Spleen (tissue), 11 donors: ENCODE results near the gene INF2. TPM values are rescaled to one million over a fixed set of nuclear protein-coding genes. Genes with fewer than 3 reads are reported as not detected.

ENCODE experiments used
- DNase-seq: peaks from one replicate; pipeline ENCODE4 v3.0.0-alpha.2; 2020
- H3K27ac ChIP-seq, 8 donors: fragments of 200-600 bp; sonication (generic) in 7 of 8; 1 replicate in 4 of 8; 2 replicates in 4 of 8; pipeline versions ENCODE4 v1.5.0 to v1.8.0; 2016 to 2021; ENCODE audit warnings: inconsistent platforms in 4 of 8, mild to moderate bottlenecking in 4 of 8, moderate library complexity in 1 of 8
- H3K27me3 ChIP-seq, 7 donors: fragments of 200-600 bp; sonication (generic) in 6 of 7; replicated peaks in 1 of 7; 1 replicate in 4 of 7; 2 replicates in 3 of 7; pipeline versions ENCODE4 v1.5.0 to v1.8.0; 2016 to 2021; ENCODE audit warnings: inconsistent platforms in 3 of 7, mild to moderate bottlenecking in 1 of 7
- H3K36me3 ChIP-seq, 6 donors: fragments of 200-600 bp; sonication (generic) in 5 of 6; 1 replicate in 4 of 6; 2 replicates in 2 of 6; pipeline versions ENCODE4 v1.5.0 to v1.8.0; 2016 to 2021; ENCODE audit warnings: inconsistent platforms in 2 of 6
- H3K4me1 ChIP-seq, 6 donors: fragments of 200-600 bp; sonication (generic) in 5 of 6; 1 replicate in 3 of 6; 2 replicates in 3 of 6; pipeline versions ENCODE4 v1.5.0 to v1.8.0; 2016 to 2021; ENCODE audit warnings: inconsistent platforms in 3 of 6
- H3K4me3 ChIP-seq, 8 donors: fragments of 200-600 bp; sonication (generic) in 7 of 8; 1 replicate in 4 of 8; 2 replicates in 4 of 8; pipeline versions ENCODE4 v1.5.0 to v1.8.0; 2016 to 2021; ENCODE audit warnings: inconsistent platforms in 4 of 8, mild to moderate bottlenecking in 4 of 8, moderate library complexity in 2 of 8
- H3K9me3 ChIP-seq, 8 donors: fragments of 200-600 bp; sonication (generic) in 7 of 8; 1 replicate in 4 of 8; 2 replicates in 4 of 8; pipeline versions ENCODE4 v1.5.0 to v1.8.0; 2016 to 2021; ENCODE audit warnings: inconsistent platforms in 4 of 8
- POLR2A ChIP-seq, 3 donors: fragments of 450-650 bp; IDR thresholded peaks; one replicate each; pipeline ENCODE4 v1.5.1; 2017; ENCODE audit warnings: antibody characterized with exemption in 3 of 3, mild to moderate bottlenecking in 1 of 3
- POLR2AphosphoS5 ChIP-seq, 3 donors: sonication (generic); formaldehyde crosslinking; IDR thresholded peaks; one replicate each; pipeline ENCODE4 v1.5.1; 2017; ENCODE audit warnings: antibody characterized with exemption in 3 of 3
- WGBS, 5 donors: extraction: QIAGEN DNeasy Blood & Tissue Kit in 3 of 5; methylation state at CpG; one replicate each; pipeline versions ENCODE4 v1.1.5 to v1.1.7; 2013 to 2018; 5-methylcytosine and 5-hydroxymethylcytosine counted together
- intact Hi-C: fragments of 100-400 bp; cut with DNase I; formaldehyde crosslinking; loops from one replicate; pipeline ENCODE4 v1.15.0; 2023; ENCODE audit warnings: low total_unique reads
- polyA plus RNA-seq, 3 donors: library from polyadenylated mRNA; stranded (reverse); fragments of 200-250 nt; gene quantifications; one replicate each; pipeline ENCODE4 v1.2.1, GENCODE V29; 2013
- total RNA-seq, 7 donors: library from RNA; depleted of rRNA in 3 of 7; stranded (reverse); fragments of >200 nt in 3 of 7; fragmentation: NEBNext Ultra II Directional in 4 of 7; extraction: Animal tissue kit (Norgen Biotek cat#: 25700) in 4 of 7; gene quantifications; one replicate each; pipeline versions ENCODE4 v1.1.0 to v1.2.1, GENCODE V29; 2016 to 2021
- TF ChIP-seq, protein P1 (sequence below), 11 experiments: fragments of 200-600 bp in 7 of 11; fragments of 450-650 bp in 4 of 11; sonication (generic) in 4 of 11; IDR thresholded peaks in 8 of 11; conservative IDR thresholded peaks in 3 of 11; 1 replicate in 7 of 11; 2 replicates in 4 of 11; pipeline versions ENCODE4 v1.4.0 to v1.8.0; 2016 to 2021; ENCODE audit warnings: antibody characterized with exemption in 11 of 11, inconsistent platforms in 4 of 11, mild to moderate bottlenecking in 1 of 11
- donor health status: healthy with polysubstance abuse.
- donor health status: DM: no; HTN: no; CAD: no; lungs with moderate emphysema.
- donor health status: DM: no; HTN: no; CAD: no.
- donor health status: Bipolar disorder and iron deficiency.
- donor health status: healthy.
- donor health status: DM: no; HTN: no; CAD: no.
- donor health status: DM: yes; HTN: yes; CAD: no.

Gene INF2
- total and polyA plus RNA-seq, 10 donors = 56.6 to 120 (median 98.6) TPM

GRCh38 chr14:104739026-104739425 lies 49.6 kb downstream of the INF2 start:
- TF ChIP-seq POLR2AphosphoS5 (IDR thresholded peaks at IDR 0.05) = no peak
- TF ChIP-seq, protein P1, sequence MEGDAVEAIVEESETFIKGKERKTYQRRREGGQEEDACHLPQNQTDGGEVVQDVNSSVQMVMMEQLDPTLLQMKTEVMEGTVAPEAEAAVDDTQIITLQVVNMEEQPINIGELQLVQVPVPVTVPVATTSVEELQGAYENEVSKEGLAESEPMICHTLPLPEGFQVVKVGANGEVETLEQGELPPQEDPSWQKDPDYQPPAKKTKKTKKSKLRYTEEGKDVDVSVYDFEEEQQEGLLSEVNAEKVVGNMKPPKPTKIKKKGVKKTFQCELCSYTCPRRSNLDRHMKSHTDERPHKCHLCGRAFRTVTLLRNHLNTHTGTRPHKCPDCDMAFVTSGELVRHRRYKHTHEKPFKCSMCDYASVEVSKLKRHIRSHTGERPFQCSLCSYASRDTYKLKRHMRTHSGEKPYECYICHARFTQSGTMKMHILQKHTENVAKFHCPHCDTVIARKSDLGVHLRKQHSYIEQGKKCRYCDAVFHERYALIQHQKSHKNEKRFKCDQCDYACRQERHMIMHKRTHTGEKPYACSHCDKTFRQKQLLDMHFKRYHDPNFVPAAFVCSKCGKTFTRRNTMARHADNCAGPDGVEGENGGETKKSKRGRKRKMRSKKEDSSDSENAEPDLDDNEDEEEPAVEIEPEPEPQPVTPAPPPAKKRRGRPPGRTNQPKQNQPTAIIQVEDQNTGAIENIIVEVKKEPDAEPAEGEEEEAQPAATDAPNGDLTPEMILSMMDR (IDR thresholded peaks at IDR 0.05 in 8 of 11, conservative IDR thresholded peaks at IDR 0.05 in 3 of 11) = no peak
- no peak for TF ChIP-seq POLR2A (IDR thresholded peaks at IDR 0.05)
- H3K36me3 ChIP-seq = no peaks in the 10 kb centered on the region
- H3K9me3 ChIP-seq = no peaks in the 10 kb centered on the region
- 88 to 95% (median 94%) methylated on average over 13 to 17 of the region's 17 CpGs for WGBS, 5 donors
- H3K27ac ChIP-seq = no peak overlapping the region
- DNase-seq = no peak
- no peaks in the 10 kb centered on the region for H3K27me3 ChIP-seq
- intact Hi-C loops = no loop called here
- no peak overlapping the region for H3K4me3 ChIP-seq
- peaks cover 16 to 74% (median 49%) of the 10 kb centered on the region in 6 donors for H3K4me1 ChIP-seq

GRCh38 chr14:104739546-104740516 lies 50.4 kb downstream of the INF2 start:
- Histone ChIP-seq H3K27ac (no peak overlapping the region), H3K4me3 (no peak overlapping the region), H3K27me3 (no peaks in the 10 kb centered on the region), H3K4me1 (peaks cover 10 to 66% (median 41%) of the 10 kb centered on the region in 6 donors), H3K9me3 (no peaks in the 10 kb centered on the region), H3K36me3 (no peaks in the 10 kb centered on the region)
- 80 to 89% (median 80%) methylated on average over 29 of the region's 29 CpGs for WGBS, 5 donors
- intact Hi-C loops = no loop called here
- DNase-seq = no peak
- TF ChIP-seq, protein P1 (IDR thresholded peaks at IDR 0.05 in 8 of 11, conservative IDR thresholded peaks at IDR 0.05 in 3 of 11) = no peak
- no peak for TF ChIP-seq POLR2A (IDR thresholded peaks at IDR 0.05)

GRCh38 chr14:104741108-104741802 lies 51.8 kb downstream of the INF2 start:
- no peaks in the 10 kb centered on the region for H3K9me3 ChIP-seq
- TF ChIP-seq POLR2AphosphoS5 (IDR thresholded peaks at IDR 0.05) (peak; percentile 69 to 83 (median 77)), POLR2A (IDR thresholded peaks at IDR 0.05) (no peak)
- TF ChIP-seq, protein P1 (IDR thresholded peaks at IDR 0.05 in 8 of 11, conservative IDR thresholded peaks at IDR 0.05 in 3 of 11) = no peak
- H3K36me3 ChIP-seq = no peaks in the 10 kb centered on the region
- 72 to 85% (median 77%) methylated on average over 18 to 29 of the region's 29 CpGs for WGBS, 5 donors
- H3K4me1 ChIP-seq = peaks cover 0 to 52% (median 27%) of the 10 kb centered on the region in 6 donors
- no peaks in the 10 kb centered on the region for H3K27me3 ChIP-seq
- intact Hi-C loops = no loop called here
- peak overlapping the region in 4 of 8 donors; percentile 14 to 56 (median 48) for H3K27ac ChIP-seq
- no peak overlapping the region for H3K4me3 ChIP-seq
- no peak for DNase-seq
